HG02588 (cell line): ENCODE data around the gene IMMP2L.
A peak's percentile ranks its signal among the peaks of the same experiment; 100 is the strongest.

Experiments used
- ATAC-seq: cut with Tn5 transposase; IDR thresholded peaks from one replicate; pipeline ENCODE4 v1.9.1; 2021; ENCODE audit warnings: mild to moderate bottlenecking, moderate library complexity; ENCODE audit not compliant: unreplicated experiment

IMMP2L gene

DNA sequence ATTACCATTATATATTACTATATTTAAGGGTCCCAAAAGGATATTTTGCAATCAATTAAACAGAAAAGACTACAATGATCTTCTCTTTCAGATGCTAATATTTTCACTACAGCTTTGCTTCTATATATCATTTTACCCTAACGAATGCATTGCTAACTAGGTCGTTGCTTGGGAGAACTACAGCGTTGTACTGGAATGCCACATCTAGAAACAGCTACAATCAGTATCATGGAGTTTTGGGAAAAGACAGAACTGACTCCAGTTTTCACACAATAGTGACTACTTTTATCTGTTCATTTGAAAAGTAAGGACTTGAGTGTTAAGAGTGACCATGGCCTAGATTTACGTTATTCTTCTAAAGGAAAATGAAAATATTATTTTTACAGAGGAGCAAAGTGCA is 432.9 kb downstream of the IMMP2L start:
- no peak for ATAC-seq

DNA sequence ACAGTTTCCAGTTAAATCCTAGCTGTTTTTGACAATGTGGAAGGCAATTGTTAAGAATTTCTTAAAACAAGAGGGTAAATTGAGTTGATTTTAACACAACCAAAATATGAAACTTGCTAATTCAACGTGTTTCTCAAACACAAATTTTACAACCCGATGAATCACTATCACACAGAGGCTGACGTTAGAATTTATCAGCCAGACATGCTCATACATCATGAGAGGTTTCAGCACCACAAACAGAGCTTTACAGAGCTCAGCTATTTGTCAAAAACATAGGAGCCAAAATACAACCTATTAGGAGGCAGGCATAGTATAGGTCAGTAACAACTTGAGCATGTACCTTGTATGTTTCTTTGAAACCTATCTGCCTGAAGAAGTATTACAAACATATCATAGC is 435.3 kb downstream of the IMMP2L start:
- no peak for ATAC-seq

DNA sequence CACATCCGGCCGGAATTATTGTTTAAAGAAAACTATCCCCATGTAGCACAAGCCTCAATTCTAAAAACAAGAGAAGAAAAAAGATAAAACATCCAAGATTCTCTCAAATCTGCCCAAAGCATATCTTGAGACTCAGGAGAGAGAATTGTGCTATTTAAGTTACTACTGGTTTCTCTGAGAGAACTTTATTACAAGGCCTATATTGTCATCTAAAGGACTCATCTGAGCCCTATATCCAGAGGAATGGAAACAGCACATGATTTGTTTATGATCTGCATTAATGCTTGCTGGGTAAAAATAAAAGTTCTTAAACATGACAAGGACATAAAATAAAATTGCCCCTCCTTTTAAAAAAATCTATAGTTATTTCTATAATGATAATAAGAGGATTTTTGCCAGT is 446.3 kb downstream of the IMMP2L start:
- no peak for ATAC-seq

DNA sequence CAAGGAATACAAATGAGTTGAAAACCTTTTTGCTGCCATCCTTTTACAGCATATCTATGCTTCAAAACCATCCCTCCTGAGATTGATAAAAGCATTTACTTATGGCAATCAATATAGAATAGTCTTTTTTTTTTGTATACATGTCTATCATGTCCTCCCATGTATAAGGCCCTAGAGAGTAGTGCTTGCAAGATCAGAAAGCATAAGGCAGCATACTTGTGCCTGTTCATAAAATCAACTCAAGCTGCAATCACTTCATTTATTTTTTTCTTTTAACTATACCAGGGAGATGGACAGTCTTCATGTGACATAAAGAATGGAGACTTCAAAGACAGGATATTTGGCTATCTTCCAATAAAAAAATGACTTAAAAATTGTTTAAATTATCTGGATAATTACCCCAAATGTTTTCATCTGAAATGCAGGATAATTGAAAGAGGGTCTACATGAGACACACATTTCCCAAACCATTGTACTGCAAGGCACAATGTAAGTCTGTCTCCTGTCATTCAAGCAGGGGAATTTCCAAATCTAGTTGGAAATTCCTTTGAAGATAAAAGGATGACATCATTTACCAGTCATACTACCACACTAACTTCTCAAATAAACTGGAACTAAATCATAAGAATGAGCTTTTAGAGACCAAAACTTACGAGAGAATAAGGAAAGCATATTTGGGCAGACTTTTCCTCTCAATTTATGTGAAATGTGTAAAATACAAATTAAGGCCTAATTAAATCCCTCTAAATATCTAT is 448.9 kb downstream of the IMMP2L start:
- ATAC-seq = peak; percentile 58

DNA sequence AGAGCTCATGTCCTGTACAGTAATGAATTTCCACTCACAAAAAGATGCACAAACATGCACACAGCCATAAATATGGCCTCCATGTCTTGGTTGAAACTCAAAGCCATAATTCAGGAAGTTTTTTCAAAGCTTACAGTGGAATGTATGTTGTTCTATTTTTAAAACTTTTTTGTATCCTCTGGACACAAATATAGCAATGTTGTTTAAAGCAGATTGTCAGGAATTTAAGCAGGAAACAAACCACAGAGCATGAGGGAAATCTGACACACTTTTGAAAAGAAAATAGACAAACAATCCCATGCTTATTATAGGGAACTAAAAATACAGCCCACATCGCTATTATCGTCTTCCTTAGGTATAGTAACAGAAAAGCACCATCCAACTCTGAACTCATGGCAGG is 449.9 kb downstream of the IMMP2L start:
- ATAC-seq = no peak

DNA sequence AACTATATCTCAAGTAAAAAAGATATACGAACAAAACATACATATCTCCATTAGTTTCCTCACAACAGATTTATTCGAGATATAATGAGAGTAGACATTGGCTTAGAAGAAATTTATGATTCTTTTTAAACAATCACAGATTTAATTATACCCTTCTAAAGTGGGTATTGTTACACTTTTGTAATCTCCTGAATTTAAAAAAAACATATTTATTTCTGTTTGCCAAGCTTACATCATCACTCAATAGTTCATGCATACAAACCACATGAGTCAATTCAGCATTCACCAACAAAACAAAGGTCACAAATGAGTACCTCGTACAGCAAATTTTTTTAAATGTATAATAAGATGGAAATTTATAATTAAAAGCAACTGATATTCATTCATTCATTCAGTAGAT is 453.8 kb downstream of the IMMP2L start:
- ATAC-seq = no peak

DNA sequence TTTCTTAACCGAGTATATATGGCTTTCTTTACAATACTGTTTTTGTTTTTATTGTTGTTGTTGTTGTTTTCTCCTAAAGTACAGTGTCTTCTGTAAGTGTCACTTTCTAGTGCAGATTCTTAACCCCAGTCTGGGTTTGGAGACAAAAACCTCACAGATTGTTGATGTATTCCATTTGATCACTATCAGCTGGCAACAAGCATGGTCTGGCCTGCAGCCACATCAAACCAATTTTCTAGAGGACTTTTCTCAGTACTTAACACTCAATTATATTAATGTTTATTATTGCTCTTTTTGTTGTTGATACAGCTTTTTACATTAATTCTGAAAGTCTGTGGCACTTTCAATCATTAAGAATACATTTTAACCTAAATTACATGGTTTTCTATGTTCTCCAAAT is 454.3 kb downstream of the IMMP2L start:
- ATAC-seq = no peak

DNA sequence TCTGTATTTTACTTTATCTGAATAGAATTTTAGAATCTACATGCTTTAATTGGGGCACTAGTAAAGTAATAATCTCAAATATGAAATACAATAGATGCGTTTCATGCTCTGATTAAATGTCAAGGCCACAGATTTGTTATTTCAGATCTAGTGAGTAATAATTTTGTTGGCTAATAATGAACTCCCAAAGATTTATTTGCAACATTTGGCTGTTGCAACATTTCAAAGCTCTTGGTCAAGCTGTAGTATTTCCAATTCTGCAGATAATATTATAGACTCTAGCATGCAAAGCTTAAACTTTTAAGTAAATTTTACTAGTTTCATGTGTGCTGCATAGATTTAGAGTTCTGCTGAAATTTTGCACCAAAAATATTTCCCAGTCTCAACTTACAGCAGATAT is 454.7 kb downstream of the IMMP2L start:
- ATAC-seq = no peak

DNA sequence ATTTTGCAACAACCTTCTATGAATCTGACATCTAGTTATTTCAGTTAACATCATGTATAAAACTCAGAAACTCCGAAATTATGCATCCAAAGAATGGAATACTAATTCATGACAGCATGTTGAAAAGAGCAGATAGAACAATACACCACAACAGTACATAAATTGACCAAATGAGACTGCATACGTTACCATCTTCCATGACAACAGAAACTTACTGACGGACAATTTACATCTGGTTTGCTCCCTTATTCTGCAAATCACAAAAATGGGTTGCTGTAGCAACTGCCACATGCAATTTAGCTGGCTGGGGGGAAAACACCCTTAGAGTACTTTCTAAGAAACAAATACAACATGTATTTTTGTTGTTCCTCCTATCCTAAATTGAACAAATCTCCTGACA is 457.0 kb downstream of the IMMP2L start:
- no peak for ATAC-seq

DNA sequence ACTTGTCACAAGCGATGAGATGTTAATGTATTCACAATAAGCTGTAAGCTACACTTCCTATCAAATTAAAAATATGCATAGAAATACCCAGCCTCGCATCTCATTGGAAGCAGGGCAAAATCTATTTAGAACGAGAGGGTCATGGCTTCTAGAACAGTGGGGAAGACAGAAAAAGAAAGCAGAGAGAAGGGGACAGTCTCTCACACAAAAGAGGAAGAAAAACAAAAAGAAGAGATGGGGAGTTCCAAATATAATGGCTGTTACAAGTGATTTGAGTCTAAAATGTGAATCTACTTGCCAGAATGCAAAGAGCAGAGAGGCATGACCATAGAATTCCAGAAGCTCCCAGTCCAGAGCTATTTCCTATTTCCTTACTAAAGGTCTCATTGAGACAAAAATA is 457.6 kb downstream of the IMMP2L start:
- ATAC-seq = no peak

DNA sequence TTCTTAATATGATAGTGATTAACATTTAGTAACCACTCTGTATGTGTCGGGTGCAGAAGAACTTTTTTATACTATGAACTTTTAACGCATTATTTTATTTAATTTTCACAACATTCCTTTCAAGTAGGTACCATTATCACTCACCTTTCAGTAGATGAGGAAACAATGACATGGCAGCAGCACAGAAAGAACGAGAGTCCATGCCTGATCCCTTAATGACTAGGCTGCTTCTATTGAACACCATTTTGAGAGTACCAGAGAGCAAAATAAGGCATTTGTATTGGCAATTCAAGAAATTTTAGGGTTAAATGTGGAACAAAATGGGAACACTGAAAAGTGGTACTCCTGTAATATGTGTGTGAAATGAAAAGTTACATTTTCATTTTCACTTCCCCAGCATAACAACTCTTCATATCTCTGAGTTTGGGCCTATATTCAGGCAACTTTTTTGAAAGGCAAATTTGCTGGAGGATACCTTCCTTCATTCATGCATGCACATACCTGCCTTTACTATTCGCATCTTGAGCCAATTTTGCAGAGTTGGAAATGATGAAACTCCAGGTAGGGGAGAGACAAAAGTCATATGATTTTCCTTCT is 458.5 kb downstream of the IMMP2L start:
- peak; percentile 73 for ATAC-seq

DNA sequence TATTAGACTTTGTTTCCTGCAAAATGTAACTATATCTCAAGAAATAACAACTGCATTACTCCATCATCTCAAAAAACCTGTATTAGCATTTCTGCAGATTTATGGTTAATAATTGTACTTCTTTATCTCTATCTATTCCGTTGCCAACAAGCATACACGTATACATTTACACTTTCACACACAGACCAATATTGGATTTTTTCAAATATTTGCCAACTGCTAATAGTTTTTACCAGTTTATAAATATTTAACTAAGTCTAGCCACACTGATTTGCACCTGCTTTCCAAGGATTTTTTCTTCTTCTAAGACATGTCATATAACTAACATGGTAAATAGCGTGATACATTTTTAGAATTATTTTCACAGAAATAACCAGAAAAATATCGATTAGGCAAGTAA is 459.2 kb downstream of the IMMP2L start:
- no peak for ATAC-seq

DNA sequence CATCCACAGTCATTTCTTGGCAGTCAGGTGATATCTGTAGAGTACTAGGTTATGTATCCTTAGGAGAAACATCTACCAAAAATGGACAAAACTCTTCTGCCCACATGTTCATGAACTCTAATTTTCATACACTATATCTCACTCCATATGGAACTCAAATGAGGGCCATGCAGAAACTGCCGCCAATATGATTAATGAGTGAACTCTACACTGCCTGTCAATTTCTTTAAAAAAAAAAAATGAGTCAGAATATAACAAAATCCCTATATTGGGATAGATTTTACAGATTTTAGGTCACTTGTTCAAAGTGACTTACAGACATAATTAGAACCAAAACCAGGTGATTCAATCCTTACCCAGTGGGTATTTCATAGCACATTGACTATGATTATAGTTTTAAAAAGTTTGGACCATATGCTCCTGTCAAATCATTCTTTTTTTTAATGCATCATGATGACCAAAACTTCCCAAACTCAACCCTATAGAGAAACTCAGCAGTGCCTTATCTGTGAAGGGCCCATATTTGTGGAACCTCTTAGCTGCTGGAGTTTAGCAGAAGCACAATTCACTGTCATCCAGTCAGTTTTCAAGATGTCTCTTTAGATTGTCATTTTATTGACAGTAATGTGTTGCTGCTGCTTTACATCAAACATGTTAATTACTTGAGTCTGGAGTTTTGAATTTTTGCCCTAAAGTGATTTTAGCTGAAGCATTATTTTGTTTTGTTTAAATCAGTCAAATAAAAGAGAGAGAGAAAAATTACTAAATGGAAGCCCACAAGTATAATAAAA is 460.2 kb downstream of the IMMP2L start:
- ATAC-seq = no peak

DNA sequence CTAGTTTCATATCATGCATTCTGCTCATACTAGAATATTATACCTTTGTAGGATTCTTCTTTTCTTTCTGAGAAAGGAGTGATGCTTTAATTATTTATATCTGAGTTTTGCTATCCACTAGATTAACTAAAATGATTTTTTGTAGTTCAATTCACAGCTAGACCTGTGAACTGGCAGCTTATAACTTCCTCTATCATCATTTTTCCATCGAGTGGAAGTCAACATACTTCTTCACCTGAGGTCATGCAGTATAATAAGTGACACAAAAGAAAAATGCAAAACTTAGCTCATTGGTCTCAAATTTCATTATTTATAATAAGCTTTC is 463.4 kb downstream of the IMMP2L start:
- no peak for ATAC-seq

DNA sequence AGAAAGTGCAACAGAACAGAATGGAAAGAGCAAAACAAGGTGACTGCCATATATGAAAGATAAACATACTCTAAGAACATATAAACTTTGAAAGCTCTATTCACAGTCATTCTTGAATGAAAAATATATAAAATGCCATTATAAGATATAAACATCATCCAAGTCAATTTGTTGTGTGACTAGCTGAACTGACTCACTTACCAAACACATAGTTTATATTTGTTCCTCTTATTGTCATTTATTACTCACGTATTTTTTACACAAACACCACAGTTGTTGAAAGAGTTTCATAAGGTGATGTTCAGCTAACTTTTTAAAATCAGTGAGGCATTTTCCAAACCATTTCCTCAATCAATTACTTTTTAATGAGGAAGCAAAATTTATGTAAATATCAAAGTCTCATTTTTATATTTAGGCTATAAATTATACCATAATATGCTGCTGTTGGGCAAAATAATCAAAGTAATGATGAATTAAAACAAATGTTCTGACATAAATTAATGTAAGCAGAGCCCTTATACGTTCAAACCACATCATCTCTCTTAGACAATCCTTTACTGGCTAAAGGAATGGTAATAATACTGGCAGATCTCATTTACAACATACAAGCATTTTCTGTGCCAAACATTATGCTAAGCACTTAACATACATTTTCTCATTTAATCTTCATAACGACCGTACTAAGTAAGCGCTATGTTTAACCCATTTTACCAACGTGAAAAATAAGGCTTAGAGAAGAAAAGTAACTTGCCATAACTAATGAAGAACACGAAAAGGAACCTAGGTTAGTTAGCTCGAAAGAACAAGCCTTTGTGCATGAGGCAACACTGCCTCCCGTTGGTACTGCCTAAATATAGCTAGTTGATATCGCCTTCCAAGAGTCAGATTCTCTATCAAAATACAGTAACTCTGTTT is 464.0 kb downstream of the IMMP2L start:
- ATAC-seq = peak; percentile 88

DNA sequence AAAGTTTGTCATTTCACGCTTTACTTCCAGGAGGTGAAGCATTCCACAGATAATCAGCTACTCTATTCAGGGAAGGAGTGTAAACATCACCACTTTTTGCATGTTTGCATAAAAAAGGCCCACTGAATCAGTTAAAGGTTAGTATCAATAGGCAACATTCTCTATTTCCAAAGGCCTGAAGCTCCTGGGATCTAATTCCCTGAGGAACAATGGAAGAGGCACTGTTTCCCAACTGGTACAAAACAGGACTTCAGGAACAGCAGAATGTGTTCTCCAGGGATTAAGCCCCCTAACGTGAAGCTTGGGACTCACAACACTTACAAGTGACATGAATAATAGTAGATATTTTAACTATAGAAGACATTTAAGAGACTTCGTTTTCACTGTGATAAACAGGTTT is 465.3 kb downstream of the IMMP2L start:
- ATAC-seq = no peak

DNA sequence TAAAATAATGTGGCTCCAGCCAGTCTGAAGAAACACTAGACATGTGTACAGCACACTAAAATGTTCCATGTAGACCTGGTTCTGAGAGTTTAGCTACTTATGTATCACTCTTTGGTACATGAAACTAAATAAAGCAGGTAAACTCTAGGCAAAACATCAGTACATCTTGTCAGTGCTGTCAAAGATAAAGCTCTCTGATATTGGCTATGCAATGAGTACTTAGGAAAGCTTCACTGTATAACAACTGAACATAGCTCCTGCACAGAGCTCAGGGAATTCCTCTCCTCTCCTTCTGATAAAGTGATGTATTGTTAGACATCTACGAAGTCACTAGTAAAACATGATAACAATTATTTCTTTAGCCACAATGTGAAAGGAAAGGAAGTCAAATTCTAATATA is 467.9 kb downstream of the IMMP2L start:
- ATAC-seq = no peak

DNA sequence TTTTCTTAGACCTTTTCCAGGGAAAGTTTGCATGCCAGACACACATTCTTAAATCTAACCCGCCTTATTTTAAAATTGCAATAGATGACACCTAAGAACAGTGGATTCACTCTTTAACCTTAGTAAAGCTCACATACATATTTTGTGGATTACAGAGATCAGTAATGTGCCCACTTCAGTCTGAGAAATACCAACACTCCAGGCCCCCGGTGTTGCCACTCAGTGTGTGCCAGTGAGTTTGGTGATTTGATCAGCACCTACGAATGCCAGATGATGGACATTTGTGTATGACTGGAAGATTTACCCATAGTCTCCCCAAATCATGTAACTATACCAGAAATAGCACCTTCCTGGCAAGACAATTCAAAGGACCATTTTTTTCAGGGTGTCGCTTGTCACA is 468.8 kb downstream of the IMMP2L start:
- ATAC-seq = no peak

DNA sequence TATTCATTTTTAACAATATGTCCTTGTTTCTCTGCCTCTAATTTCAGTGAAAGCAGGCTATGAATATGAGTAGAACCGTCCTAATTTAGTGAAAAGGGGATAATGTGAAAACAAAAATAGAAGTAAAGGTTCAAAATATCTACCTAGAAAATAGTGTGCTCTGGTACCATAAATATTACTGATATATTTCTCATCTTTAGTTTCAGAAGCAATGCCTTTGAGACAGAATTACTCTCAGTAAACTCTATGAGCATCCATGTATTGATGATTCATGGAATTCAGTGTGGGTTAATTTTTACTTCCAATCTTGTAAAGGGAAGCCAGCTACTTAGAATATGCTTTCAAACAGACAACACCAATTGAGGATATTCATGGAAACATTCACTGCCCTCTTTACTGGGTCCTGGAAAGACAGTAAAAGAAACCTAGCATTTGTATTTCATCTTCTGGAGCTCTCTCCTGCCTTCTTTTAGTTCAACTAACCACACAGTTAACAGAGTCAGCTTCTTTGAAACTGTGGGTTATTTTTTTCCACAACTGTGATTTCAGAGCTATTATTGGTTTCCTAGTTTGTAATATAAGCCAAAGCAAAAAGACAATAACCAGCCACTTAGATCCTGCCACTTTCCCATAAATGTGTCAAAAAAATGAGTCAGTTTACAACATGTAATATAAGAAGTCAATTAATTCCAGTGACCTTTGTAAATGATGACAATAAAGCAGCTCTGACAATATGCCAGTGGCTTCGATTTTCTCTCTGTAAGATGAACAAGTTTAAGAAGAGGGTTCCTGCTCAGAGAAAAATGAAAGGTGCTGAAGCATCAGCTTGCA is 469.7 kb downstream of the IMMP2L start:
- ATAC-seq = peak; percentile 62

DNA sequence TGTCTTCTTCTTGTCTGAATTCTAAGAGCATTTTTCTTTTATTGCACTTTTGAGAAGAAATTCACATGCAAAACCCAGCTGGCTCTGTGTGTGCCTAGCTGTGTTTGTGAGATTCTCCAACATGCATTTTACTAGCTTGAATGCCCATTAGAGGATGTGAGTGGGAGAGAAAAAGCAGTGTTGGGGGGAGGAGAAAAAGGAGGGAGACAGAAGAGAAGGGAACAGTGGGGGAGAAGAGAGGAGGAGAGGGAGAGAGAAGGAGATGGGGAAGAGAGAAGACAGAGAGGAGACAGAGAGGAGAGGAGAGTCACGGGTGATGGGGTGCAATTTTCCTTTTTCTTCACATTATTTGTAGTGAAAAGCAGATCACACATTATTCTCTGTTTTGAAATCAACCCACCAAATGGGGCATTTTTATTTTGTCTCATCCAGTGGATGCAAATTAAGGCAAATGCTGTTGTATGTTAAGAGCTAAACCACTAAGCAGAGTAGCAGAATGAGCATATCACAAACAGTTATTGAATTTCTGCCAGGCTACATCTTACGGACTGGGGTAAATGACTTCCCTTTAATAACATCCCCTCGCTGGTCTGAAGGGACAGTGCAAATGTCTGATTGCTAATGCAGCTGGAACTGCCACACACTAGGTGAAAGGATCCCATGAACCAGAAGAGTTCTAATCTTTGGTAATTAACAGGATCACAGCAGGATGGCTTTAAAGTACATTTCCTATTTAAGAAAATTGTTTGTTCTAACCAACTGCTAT is 470.5 kb downstream of the IMMP2L start:
- ATAC-seq = no peak
